ENCODE results near the gene GSTM3. TPM values are rescaled to one million over a fixed set of nuclear protein-coding genes. Genes with fewer than 3 reads are reported as not detected.

GSTM3 gene
- total and polyA plus RNA-seq, 9 of the 15 experiments (the other 6 are each of a cell fraction or from before 2014, with no cell fraction given), result 3.9 to 24.5 (median 9.4) TPM

DNA sequence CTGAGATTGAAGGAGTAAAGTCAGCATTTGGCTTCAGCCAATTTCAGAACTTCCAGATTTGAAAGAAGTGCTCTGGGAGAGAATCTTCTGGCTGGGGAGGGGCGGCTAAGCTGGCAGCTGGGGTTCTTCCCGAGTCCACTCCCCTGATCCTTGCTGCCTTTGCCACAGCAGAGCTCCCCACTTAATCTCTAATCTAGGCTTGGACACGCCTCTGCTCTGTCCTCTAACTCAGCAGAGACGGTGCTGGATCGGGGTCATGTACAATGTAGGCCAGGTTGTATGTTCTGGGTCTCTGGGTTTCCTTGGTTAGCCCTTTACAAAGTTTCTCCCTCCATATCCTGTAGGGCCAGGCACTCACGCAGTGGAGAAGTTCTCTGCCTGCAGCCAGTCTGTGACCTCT, 10.1 kb upstream of the GSTM3 start:
- Histone ChIP-seq H3K36me3 (ENCODE audit: control insufficient read depth, insufficient read depth, low read length) (no peaks in the 10 kb centered on the region), H3K27me3 (ENCODE audit: control insufficient read depth in 2 of 2, insufficient read depth in 2 of 2, low read length in 2 of 2) (peaks cover 38 to 52% of the 10 kb centered on the region in 2 experiments), H3K9me1 (ENCODE audit: control insufficient read depth, insufficient read depth, low read length) (no peaks in the 10 kb centered on the region), H3K4me2 (ENCODE audit: insufficient read depth, low read length) (no peak overlapping the region), H4K20me1 (replicated peaks; ENCODE audit: control insufficient read depth, insufficient read depth, low read length) (no peaks in the 10 kb centered on the region), H3K79me2 (ENCODE audit: control insufficient read depth, insufficient read depth, low read length) (no peaks in the 10 kb centered on the region), H3K4me3 (no peak overlapping the region), H3K9ac (ENCODE audit: insufficient read depth in 1 of 2, low read depth in 2 of 2, low read length in 2 of 2) (no peak overlapping the region; a peak in 1 of 4 replicates), H3K9me3 (replicated peaks; ENCODE audit: control insufficient read depth, insufficient read depth, low read depth, low read length) (peaks cover 6% of the 10 kb centered on the region), H2AFZ (ENCODE audit: low read depth, low read length) (no peak overlapping the region), H3K27ac (ENCODE audit: extremely low read depth, low read depth, low read length) (no peak overlapping the region), H3K4me1 (replicated peaks in 1 of 2; ENCODE audit: control insufficient read depth in 2 of 2, insufficient read depth in 2 of 2, low read length in 2 of 2) (no peaks in the 10 kb centered on the region; a peak in 2 of 5 replicates)
- BruUV-seq (replicated peaks), result no TSS peak
- ChIA-PET POLR2A (interaction anchor here (0.6 to 1.3 kb wide), 3 partner anchors 9 to 202 kb away, joined by 3 to 4 read pairs (median 3); no protein-coding TSS in a partner anchor), CTCF (ENCODE audit: low intra/inter-chr PET ratio) (no interaction called here)
- WGBS (ENCODE audit: insufficient coverage, low coverage, missing lambda C conversion rate), result 2% methylated on average over 6 of the region's 6 CpGs
- TF ChIP-seq SRSF7 (optimal IDR thresholded peaks at IDR 0.05; ENCODE audit: low read depth, low read length), result no peak
- TF ChIP-seq HMGXB4 (CRISPR knock-in tag; IDR thresholded peaks at IDR 0.05), result no peak
- no peak for TF ChIP-seq MECOM (CRISPR knock-in tag; IDR thresholded peaks at IDR 0.05)
- TF ChIP-seq KLF10 (CRISPR knock-in tag; IDR thresholded peaks at IDR 0.05), result no peak
- no peak for TF ChIP-seq ZNF41 (CRISPR knock-in tag; conservative IDR thresholded peaks at IDR 0.05)
- TF ChIP-seq RREB1 (CRISPR knock-in tag; IDR thresholded peaks at IDR 0.05), result no peak
- no peak for TF ChIP-seq IFI16 (CRISPR knock-in tag; IDR thresholded peaks at IDR 0.05)
- no peak for TF ChIP-seq ZNF23 (CRISPR knock-in tag; IDR thresholded peaks at IDR 0.05)
- TF ChIP-seq POLR2AphosphoS2 (IDR thresholded peaks at IDR 0.05; ENCODE audit: low read length), result no peak
- TF ChIP-seq TCF7L2 (IDR thresholded peaks at IDR 0.05; ENCODE audit: low read depth, low read length), result no peak
- no peak for TF ChIP-seq CHD4 (IDR thresholded peaks at IDR 0.05; ENCODE audit: insufficient read depth, insufficient replicate concordance, low read depth, low read length, poor library complexity, severe bottlenecking)
- no peak for TF ChIP-seq ZNF436 (CRISPR knock-in tag; IDR thresholded peaks at IDR 0.05)
- in situ Hi-C loops (cut with MboI), result no loop called here
- no peak for DNase-seq (ENCODE audit: extremely low read depth in 1 of 4, low spot score in 3 of 4)
- intact Hi-C loops (cut with micrococcal nuclease), result no loop called here
- peak; percentile 68 for ATAC-seq
- peak; percentile 42 for FAIRE-seq
